ENCODE results near the gene PDCD4.

DNA sequence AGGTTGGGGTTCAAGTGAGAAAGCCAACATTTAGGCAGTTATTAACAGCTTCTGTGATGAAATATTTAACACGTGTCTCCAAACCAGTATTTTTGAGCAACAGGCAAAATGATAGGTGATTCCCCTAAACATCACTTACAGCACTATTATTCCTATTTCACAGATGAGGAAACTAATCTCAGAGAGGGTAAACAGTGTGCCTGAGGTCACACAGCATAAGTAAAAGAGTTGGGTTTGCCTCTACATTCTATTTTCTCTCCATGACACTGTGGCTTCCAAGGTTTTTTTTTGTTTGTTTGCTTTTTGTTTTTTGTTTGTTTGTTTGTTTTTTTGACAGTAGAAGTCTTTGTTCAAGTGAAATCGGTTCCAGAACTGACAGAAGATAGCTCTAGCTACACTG, 43.2 kb upstream of the PDCD4 start:
- TF ChIP-seq CTCF (IDR thresholded peaks at IDR 0.05) (no peak), POLR2A (IDR thresholded peaks at IDR 0.05) (no peak)
